ENCODE results near the gene NUF2. TPM values are rescaled to one million over a fixed set of nuclear protein-coding genes. Genes with fewer than 3 reads are reported as not detected.

The NUF2 gene
- total and polyA plus RNA-seq, 2 of the 4 experiments (the other 2 are of a cell fraction), result 13.0 to 18.5 TPM

GRCh38 chr1:163399976-163400601, 78.3 kb downstream of the NUF2 start:
- in situ Hi-C loops (cut with MboI; ENCODE audit: low sequenced_read_pairs), result loop anchor here (25.0 kb wide), 1 partner anchor 1662 kb away; no protein-coding TSS in a partner anchor

More at GRCh38 chr1:163399976-163400601, 78.3 kb downstream of the NUF2 start:
- Histone ChIP-seq H3K4me2 (ENCODE audit: low read depth, low read length) (no peak overlapping the region), H3K27ac (ENCODE audit: insufficient read depth, low read length) (no peak overlapping the region), H3K4me1 (ENCODE audit: control insufficient read depth, insufficient read depth, low read length) (no peaks in the 10 kb centered on the region), H3K4ac (ENCODE audit: low read depth, low read length) (no peak overlapping the region), H3K79me1 (ENCODE audit: low read depth in 1 of 2, low read length in 2 of 2) (no peaks in the 10 kb centered on the region), H3K9ac (ENCODE audit: low read depth, low read length) (no peak overlapping the region), H3K4me3 (ENCODE audit: insufficient read depth, low read depth, low read length) (no peak overlapping the region), H2BK15ac (ENCODE audit: low read depth, low read length) (no peak overlapping the region), H3K56ac (ENCODE audit: extremely low read depth, insufficient read depth, low read length) (no peak overlapping the region), H2BK20ac (ENCODE audit: low read depth, low read length) (no peak overlapping the region), H2BK120ac (ENCODE audit: low read depth, low read length) (no peak overlapping the region), H2AFZ (replicated peaks; ENCODE audit: low read length, poor library complexity) (no peak overlapping the region), H3K27me3 (ENCODE audit: control insufficient read depth, insufficient read depth, low read length) (peaks cover 3% of the 10 kb centered on the region), H4K91ac (ENCODE audit: insufficient read depth, low read depth, low read length) (no peak overlapping the region), H4K8ac (ENCODE audit: low read depth in 2 of 2, low read length in 2 of 2) (no peak overlapping the region), H3K36me3 (ENCODE audit: control insufficient read depth, insufficient read depth, low read length) (no peaks in the 10 kb centered on the region), H3K9me3 (ENCODE audit: control insufficient read depth, insufficient read depth, low read length) (no peaks in the 10 kb centered on the region), H2AK9ac (replicated peaks; ENCODE audit: low read depth, low read length, poor library complexity) (no peak overlapping the region), H3K9me1 (ENCODE audit: insufficient read depth, low read length) (no peaks in the 10 kb centered on the region), H2BK5ac (ENCODE audit: low read depth, low read length, poor library complexity, severe bottlenecking) (no peak overlapping the region), H4K20me1 (ENCODE audit: insufficient read depth, low read length) (no peaks in the 10 kb centered on the region), H3K23ac (ENCODE audit: low read depth, low read length) (no peak overlapping the region), H3K14ac (replicated peaks; ENCODE audit: low read depth, low read length) (no peak overlapping the region), H3K18ac (ENCODE audit: low read depth, low read length) (no peak overlapping the region), H4K5ac (ENCODE audit: low read depth, low read length) (no peak overlapping the region), H2AK5ac (ENCODE audit: low read depth, low read length) (no peak overlapping the region)
- BruUV-seq (replicated peaks), result no TSS peak
- DNase-seq (no peak), ATAC-seq (ENCODE audit: low read depth) (no peak)
- no CpG with 5 or more reads among the region's 9 CpGs for WGBS, 2 experiments (ENCODE audit: extremely low coverage in 2 of 2, insufficient read length in 1 of 2)
- ChIA-PET POLR2A (ENCODE audit: unreplicated experiment) (no interaction called here), CTCF (interaction anchor here (0.6 to 0.9 kb wide), 2 partner anchors 15 to 1212 kb away, joined by 3 read pairs; no protein-coding TSS in a partner anchor)
- intact Hi-C loops (cut with micrococcal nuclease) (no loop called here), dilution Hi-C loops (cut with HindIII; ENCODE audit: low sequenced_read_pairs, unreplicated experiment) (no loop called here)
- TF ChIP-seq CHD1 (IDR thresholded peaks at IDR 0.05; ENCODE audit: low read depth, low read length) (no peak), CEBPB (IDR thresholded peaks at IDR 0.05; ENCODE audit: low read depth, low read length) (no peak), MXI1 (IDR thresholded peaks at IDR 0.05; ENCODE audit: borderline replicate concordance, low read depth, low read length) (no peak), CTCF (conservative IDR thresholded peaks at IDR 0.05; ENCODE audit: low read depth, low read length) (no peak), BHLHE40 (IDR thresholded peaks at IDR 0.05; ENCODE audit: low read depth, low read length) (no peak), POLR2A (IDR thresholded peaks at IDR 0.05; ENCODE audit: low read depth, low read length) (no peak), FOS (IDR thresholded peaks at IDR 0.05; ENCODE audit: low read depth, low read length) (no peak), RFX5 (IDR thresholded peaks at IDR 0.05; ENCODE audit: low read depth, low read length) (no peak), SMC3 (IDR thresholded peaks at IDR 0.05; ENCODE audit: low read depth, low read length) (no peak), MAZ (IDR thresholded peaks at IDR 0.05; ENCODE audit: borderline replicate concordance, low read depth, low read length) (no peak), NFE2L2 (IDR thresholded peaks at IDR 0.05; ENCODE audit: low read depth, low read length) (no peak), RAD21 (IDR thresholded peaks at IDR 0.05; ENCODE audit: low read length) (no peak), ELK1 (IDR thresholded peaks at IDR 0.05; ENCODE audit: borderline replicate concordance, low read depth, low read length) (no peak), RCOR1 (IDR thresholded peaks at IDR 0.05; ENCODE audit: insufficient replicate concordance, low read length) (no peak), MAFK (IDR thresholded peaks at IDR 0.05; ENCODE audit: low read depth, low read length) (no peak)
- TF ChIP-seq, protein P1, sequence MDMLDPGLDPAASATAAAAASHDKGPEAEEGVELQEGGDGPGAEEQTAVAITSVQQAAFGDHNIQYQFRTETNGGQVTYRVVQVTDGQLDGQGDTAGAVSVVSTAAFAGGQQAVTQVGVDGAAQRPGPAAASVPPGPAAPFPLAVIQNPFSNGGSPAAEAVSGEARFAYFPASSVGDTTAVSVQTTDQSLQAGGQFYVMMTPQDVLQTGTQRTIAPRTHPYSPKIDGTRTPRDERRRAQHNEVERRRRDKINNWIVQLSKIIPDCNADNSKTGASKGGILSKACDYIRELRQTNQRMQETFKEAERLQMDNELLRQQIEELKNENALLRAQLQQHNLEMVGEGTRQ (IDR thresholded peaks at IDR 0.05; ENCODE audit: low read depth, low read length), result no peak
